ELF-1 (cell line): ENCODE data around the gene ITM2B.

ENCODE experiments used
- DNase-seq: peaks from one replicate; pipeline ENCODE4 v3.0.0-alpha.2; 2016; ENCODE audit warnings: low read depth, low spot score

Gene ITM2B

DNA sequence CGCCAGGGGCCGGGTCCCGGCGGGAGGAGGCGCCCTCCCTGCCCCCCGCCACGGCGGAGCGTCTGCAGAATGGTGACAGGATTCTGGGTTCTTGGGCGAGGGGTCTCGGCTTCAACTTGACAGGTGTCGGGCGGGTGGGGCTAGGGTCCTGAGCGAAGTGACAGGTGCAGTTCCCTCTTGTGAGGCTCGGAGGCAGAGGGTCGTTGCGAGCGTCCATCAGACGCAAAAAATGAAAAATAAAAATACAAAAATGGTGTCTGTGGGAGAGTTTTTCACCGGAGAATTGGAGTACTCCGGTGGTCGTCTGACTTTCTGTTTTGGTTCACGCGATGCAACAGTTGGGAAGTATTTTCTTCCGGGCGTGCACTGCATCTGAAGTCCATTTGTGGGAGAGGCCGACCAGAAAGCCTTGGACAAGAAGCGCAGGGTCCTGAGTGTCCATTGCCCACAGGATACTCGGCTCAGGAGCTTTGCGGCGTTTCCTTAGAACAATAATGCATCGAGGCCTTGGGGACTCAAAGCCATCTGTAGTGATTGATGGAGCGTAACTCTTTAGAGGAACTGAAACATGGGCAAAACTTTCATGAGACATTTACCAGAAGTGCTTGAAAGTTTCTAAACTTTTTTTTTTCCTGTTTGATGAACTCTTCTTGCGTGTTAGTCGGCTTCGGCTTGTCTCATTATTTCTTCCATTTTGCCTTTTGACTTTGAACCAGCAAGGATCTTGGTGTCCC lies 71.3 kb downstream of the ITM2B start:
- peak; percentile 31 for DNase-seq

DNA sequence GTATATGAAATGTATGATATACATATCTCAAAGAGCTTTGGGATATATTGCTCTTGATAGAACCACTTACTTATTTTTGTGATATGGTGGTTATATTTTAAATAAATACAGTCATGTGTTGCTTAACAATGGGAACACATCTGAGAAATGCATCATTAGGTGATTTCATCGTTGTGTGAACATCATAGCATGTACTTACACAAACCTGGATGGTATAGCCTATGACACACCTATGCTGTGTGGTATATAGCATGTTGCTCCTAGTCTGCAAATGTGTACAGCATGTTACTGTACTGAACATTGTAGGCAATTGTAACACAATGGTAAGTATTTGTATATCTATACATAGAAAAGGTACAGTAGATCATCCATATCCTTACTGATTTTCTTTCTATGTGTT lies 78.2 kb downstream of the ITM2B start:
- DNase-seq, result no peak

DNA sequence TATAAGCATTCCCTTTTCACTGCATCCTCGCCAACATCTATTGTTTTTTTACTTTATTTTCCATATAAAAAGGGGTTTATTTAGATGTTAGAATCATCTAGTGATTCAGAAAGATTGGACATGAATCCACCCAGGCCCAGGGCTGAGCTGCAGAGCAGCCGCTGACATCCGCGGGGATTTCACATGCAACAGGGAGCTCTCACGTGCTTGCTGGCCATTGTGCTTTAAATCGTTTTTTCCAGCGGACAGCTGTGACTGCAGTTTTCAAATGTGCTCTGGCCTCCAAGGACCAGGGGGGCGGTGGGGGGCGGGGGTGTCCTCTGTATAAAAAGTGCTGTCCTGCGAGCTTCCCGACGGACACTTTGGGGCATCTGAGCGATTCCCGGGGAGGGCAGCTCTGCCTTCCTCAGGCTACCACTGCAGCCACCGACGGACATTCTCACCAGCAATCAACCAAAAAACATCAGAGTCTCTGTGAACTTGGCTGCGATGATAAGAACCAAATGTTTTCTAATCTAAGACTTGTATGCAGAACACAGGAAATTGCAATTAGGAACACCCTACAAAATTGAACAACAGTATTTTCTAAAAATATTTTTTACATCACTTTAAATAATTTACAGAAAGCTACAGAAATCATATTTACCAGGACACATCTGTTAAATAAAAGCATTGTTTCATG lies 83.1 kb downstream of the ITM2B start:
- no peak for DNase-seq

DNA sequence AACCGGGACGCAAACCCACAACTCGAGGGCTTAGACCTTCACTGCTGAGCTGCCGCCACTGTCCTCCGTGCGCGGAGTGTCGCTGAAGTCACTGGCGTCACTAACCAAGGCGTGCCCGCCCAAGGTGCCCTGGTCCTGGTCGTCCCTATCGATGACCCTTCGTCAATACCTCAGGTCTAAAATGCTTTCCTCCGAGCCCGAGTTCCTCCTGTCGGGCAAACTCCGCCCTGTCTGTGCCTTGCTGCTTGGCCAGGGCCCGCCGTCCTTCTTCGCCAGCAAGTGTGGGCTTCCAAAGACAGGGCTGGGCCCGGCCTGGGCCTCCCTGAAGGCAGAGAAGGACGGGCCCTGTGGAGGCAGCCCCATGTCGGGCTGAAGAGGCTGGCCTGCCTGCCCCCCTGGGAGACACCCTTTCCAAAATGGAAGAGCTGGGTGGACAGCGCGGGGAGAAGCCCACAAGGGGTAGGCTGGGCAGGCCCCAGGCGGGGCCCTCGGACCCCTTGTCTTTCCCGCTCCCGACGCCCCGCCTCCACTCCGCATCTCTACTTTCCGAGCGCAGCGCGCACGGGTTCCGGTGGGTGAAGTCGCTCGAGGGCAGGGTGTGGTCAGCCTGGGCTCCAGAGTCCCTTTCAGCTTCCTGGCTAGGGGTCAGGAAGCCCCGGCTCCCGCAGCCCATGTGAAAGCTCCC lies 84.0 kb downstream of the ITM2B start:
- DNase-seq, result peak; percentile 6

DNA sequence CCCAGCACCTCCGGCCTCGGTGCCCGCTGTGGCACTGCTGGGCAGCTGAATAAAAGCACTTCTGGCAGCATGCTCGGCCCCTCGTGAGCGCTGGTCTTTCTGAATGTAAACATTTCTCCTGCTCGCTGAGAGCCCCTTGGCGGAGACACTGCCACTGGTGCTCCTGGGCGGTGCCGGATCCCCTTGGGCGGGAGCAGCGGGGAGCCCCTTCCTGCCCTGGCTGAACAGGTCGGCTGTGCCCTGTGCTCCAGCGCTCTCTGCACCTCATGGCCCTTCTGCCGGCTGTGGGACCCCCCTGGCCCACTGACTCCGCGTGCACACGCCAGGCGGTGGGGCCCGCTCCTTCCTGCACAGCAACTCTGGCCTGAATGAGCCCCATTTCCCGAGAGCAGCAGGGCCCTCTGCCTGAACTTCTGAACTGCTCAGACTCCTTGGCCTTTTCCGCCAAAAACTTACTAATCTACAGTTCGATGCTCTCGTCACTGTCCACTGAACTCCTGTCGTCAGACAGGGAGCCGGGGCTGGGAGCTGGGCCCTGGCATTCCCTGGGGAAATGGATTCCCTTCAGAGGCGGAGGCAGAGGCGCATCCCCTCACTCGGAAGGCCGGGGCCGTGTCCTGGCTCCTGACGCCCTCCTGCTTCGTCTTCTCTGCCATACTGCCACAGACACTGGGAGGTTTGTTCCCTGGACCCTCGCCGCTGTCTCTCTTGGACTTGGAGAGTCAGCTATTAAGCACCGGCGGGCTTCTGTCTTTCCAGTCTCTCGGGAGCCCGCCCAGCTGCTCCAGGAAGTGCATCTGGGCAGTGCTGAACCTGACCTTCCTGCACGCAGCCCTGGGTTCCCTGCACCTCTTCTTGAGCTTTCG lies 84.7 kb downstream of the ITM2B start:
- peak; percentile 6 for DNase-seq

DNA sequence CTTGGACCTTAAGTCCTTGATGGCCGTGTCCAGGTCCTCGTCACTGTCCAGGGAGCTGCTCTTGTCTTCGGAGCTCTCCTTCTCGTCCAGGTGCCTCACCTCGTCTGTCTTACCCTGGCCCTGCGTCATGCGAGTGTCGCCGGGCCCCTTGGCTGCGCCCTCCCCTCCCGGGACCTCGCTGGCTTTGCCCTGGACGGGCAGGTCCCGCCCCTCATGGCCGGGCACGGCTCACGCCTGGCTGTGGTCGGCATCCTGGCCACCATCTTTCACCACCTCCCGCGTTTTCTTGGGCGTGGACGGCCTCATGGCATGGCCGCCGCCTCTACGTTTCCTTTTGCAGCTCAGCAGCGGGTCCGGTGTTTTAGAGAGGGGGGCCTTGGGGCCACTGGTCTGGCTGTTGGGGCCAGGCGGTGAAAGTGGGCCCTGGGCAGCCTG lies 85.4 kb downstream of the ITM2B start:
- DNase-seq, result no peak

DNA sequence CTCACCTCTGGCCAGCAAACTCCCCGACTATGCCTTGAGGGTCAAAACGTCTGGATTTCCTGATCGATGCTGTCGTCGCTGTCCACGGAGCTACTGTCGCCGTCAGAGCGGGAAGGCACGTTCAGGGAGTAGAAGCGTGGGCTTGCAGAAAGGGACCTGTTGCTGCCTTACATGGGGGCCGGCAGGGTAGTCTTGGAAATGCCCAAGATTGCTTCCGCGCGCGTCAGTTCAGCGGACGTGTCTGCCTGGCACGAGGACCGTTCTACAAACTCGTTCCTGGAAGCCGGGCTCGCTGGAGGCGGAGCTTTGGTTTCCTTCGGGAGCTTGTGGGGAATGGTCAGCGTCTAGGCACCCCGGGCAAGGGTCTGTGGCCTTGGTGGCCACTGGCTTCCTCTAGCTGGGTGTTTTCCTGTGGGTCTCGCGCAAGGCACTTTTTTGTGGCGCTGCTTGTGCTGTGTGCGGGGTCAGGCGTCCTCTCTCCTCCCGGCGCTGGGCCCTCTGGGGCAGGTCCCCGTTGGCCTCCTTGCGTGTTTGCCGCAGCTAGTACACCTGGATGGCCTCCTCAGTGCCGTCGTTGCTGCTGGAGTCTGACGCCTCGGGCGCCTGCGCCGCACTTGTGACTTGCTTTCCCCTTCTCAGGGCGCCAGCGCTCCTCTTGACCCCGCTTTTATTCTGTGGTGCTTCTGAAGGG lies 86.0 kb downstream of the ITM2B start:
- peak; percentile 4 for DNase-seq
